ENCODE measurements around the gene EHMT2.
"Not testable (repeated sequence)": the region's sequence is repeated elsewhere in the genome, so short reads cannot be mapped to it uniquely, and the experiment has no call there.

Gene EHMT2

DNA sequence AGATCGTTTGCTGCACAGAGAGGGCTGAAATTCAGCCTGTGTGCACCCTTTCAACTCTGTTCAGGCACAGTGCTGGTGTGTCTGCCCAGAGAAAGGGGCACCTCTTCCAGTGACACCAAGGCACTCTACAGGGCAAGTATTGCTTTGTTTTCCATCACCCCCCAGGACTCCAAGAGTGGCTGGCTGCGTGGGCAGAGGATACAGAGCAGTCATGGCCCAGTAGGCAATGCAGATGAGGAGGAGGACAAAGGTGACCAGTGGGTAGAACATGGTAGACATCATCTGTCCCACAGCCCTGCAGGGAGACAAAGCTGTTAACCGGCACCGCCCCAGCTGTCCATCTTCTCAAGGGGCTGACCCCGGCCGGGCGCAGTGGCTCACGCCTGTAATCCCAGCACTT is 28.2 kb downstream of the EHMT2 start:
- no peak for DNase-seq (ENCODE audit: low spot score)

DNA sequence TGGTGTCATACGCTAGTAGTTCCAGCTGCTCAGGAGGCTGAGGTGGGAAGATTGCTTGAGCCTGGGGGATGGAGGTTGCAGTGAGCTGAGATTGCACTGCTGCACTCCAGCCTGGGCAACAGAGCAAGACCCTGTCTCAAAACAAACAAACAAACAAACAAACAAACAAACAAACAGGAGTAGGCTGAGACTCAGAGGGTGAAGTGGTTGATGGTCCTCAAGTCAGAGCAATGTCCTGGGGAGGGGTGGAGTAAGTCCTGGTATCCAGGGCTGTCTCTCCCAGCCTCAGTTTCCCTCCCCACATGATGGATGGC is 28.9 kb downstream of the EHMT2 start:
- DNase-seq (ENCODE audit: low spot score) = not testable (repeated sequence)

DNA sequence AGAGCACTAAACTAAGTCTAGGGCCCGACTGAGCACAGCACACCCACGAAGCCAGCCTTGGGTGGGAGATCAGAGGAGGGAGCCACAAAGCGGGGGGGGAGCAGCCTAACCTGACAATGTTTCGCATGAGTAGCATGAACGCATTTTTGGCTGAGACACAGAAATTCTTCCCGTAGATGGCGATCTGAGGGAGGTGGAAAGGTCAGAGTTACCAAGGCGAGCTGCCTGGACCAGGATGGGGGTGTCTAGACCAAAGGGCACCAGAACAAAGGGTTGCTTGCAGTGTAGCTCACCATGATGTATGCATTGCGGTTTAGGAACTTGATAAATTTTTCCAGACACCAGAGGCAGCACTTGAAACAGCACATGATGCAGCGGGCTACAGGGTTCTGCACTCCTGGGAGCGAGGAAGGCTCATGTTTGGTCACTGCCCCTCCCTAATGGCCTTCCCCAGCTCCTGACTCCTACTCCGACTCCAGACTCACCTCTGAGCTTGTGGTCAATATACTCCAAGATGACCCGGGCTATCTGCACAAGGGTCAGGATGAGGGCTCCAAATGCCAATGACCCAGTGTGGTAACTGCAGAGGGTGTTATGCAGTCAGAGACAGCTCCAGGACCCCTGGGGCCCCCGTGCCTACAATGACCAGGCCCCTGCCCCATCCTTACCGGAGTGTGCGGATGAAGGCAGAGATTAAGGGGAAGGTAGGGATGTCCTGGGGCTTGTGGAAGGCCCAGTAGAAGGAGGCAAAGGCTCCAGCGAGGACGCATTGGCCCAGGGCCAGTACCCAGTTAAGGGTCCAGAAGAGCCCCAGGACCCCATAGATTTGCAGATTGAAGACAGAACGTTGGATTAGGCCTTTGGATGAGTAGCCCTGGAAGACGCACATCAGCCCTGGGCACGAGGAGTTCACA is 32.0 kb downstream of the EHMT2 start:
- peak; percentile 51 for DNase-seq (ENCODE audit: low spot score)

DNA sequence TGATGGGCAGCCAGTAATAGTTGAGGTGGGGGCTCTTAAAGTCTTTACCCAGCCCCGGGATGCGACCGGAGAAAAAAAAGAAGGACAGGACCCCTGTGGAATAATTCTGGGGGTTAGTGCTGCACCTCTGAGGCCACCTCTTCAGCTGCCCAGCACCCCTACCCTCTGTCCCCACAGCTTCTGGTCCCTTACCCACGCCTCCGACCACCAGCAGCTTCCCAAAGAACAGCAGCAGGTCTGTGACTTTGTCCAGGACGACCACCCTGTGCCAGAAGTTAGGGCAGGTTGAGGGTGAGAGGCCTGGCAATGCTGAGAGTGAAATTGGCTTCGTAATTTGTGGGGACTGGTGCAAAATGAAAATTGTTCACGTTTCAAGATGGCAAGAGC is 32.7 kb downstream of the EHMT2 start:
- DNase-seq (ENCODE audit: low spot score) = no peak

DNA sequence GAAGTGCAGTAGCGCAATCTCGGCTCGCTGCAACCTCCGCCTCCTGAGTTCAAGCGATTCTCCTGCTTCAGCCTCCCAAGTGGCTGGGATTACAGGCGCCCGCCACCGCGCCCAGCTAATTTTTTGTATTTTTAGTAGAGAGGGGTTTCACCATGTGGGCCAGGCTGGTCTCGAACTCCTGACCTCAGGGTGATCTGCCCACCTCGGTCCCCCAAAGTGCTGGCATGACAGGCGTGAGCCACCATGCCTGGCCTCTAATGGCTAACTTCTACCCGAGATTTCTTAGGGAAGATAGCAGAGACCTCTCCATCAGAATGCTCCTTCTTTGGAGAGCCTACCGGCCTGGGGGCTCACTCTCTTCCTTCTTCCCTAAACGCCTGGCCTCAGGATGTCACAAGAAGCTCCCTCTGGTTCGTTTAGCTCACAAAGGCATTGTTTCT is 33.4 kb downstream of the EHMT2 start:
- DNase-seq (ENCODE audit: low spot score) = not testable (repeated sequence)

DNA sequence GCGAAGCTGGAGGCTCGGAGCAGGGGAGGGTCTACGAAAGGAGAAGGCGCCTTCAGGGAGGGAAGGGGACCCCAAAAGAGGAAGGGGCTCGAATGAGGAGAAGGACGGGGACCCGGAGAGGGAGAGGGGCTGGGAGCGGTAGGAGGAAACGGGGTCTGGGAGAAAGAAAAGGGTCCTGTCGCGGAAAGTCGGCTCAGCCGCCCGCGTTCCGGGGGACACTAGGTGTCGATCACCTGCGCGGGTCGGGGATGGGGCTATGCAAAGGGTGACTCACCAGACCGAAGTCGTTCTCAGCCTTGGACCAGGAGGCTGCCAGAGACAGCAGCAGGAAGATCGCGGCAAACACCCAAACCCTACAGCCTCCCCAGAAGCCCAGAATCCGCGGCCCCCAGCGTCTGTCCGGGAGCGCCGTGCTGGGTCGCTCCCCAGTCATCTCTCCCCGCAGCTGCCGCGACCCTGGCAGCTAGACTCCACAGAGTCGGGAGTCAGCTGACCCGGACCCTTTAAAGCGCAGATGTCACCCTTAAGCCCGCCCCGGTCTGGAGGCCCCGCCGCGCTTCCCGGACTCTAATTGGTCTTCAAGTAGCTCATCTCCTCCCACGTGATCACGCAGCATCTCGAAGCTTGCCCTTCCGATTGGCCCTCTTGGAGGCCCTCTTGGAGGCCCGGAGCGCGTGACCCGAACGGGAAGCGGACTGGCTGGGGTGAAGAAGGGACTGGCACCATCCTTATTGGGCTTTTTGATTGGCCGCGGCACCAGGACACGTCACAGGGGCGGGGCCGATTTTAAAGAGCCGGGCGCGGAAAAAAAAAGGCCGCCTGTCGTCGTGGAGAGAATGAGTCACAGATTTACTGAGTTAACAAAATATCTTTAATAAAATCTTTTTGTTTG is 34.9 kb downstream of the EHMT2 start, which contains the start of gene NEU1:
Gene NEU1, minus strand, starts transcription at position 478 of the 892 bp plus-strand sequence. Its CDS starts 45 bp downstream, at position 433.
- peak; percentile 98 for DNase-seq (ENCODE audit: low spot score)

DNA sequence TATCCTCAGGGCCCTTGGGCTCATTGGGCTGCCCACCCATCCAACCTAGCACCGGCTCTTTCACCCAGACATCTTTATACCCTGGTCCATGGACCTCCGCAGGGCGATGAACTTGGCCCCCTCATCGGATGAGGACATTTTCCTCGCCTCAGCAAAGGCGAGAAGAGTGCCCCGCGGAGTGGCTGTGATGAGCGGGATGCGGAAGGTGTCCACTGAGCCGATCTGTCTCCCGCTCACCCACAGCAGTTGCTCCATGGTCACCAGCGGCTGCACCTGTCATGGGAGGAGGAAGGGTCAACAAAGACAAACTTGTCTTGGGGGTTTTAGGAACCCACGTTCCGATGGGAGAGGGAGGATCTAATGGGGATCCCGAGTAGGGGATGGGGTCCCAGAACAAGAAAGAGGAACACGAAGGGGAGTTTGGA is 35.6 kb downstream of the EHMT2 start:
- DNase-seq (ENCODE audit: low spot score) = no peak

DNA sequence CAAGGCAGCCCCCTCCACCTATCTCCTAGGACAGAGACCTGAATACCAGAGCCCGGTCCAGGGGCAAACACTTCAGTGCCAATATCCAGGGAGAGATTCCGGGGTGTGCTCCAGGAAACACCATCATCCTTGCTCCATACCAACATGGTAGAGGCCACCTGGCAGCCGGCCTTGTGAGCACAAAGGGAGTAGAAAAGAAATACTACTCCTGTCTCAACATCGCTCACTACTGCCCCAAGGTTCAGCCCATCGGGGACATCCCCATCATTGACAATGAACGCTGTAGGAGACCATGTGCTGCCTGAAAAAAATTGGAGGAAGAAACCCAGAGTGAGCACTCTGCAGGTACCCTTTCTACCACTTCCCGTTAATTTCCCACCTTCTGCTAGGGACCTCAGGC is 36.3 kb downstream of the EHMT2 start:
- no peak for DNase-seq (ENCODE audit: low spot score)

DNA sequence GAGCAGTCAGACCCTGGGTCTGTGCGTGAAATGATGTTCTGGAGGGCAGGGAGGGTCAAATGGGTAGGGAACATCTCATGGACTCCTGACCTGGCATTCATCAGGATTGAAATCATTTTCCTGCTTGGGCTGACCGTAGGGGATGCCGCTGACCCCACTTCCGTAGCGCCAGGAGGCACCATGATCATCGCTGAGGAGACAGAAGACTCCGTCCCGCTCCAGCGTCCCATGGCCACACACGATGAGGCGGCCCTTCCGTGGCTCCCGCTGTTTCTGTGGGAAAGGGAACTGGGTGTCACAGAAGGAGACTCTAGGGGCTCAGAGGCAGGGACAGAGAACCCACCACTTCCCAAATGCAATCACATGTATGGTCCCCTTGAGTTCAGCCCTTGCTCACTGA is 37.1 kb downstream of the EHMT2 start:
- DNase-seq (ENCODE audit: low spot score) = no peak

DNA sequence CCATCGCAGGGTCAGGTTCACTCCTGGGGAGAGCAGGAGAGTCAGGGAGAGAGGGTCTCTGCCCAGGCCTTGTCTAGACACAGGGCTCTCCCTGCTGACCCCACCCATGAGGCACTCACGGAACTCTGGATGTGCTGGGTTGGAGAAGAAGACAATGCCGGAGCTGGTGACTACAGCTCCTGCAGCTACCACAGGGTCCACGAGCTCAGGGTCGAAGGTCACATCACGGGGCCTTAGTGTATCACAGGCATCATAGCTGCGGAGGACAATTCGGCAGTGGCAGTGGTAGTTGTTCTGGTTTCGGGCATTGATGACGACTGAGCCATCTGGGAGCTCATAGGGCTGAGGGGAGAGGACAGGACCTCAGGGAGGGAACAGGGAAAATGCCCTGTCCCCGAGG is 37.6 kb downstream of the EHMT2 start:
- DNase-seq (ENCODE audit: low spot score) = no peak

DNA sequence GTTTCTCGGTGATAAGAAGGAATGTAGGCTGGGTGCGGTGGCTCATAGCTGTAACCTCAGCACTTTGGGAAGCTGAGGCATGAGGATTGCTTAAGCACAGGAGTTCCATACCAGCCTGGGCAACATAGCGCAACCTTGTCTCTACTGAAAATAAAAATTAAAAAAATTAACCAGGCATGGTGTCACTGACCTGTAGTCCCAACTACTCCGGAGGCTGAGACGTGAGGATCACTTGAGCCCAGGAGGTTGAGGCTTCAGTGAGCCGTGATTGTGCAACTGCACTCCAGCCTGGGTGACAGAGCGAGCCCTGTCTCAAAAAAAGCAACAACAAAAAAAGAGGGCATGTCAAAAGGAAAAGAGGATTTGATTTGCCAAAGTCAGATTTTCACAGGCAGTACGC is 38.8 kb downstream of the EHMT2 start:
- no peak for DNase-seq (ENCODE audit: low spot score)

DNA sequence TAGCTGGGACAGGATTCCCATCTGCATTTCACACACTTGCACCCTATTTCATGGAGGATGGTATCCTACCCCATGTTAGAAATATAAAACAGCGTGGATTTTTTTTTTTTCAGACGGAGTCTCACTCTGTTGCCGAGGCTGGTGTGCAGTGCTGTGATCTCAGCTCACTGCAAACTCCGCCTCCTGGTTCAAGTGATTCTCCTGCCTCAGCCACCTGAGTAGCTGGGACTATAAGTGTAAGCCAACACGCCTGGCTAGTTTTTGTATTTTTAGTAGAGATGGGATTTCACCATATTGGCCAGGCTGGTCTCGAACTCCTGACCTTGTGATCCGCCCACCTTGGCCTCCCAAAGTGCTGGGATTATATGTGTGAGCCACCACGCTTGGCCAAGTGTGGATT is 39.7 kb downstream of the EHMT2 start:
- DNase-seq (ENCODE audit: low spot score) = not testable (repeated sequence)

DNA sequence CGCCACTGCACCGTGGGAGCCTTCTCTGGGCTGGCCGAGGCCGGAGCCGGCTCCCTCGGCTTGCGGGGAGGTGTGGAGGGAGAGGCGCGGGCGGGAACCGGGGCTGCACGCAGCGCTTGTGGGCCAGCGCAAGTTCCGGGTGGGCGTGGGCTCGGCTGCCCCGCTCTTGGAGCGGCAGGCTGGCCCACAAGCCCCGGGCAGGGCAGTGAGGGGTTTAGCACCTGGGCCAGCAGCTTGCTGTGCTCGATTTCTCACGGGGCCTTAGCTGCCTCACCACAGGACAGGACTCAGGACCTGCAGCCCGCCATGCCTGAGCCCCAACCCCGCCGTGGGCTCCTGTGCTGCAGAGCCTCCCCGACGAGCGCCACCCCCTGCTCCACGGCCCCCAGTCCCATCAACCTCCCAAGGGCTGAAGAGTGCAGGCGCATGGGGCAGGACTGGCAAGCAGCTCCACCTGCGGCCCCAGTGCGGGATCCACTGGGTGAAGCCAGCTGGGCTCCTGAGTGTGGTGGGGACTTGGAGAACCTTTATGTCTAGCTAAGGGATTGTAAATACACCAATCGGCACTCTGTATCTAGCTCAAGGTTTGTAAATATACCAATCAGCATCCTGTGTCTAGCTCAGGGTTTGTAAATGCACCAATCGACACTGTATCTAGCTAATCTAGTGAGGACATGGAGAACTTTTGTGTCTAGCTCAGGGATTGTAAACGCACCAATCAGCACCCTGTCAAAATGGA is 45.3 kb downstream of the EHMT2 start:
- DNase-seq (ENCODE audit: low spot score) = not testable (repeated sequence)

DNA sequence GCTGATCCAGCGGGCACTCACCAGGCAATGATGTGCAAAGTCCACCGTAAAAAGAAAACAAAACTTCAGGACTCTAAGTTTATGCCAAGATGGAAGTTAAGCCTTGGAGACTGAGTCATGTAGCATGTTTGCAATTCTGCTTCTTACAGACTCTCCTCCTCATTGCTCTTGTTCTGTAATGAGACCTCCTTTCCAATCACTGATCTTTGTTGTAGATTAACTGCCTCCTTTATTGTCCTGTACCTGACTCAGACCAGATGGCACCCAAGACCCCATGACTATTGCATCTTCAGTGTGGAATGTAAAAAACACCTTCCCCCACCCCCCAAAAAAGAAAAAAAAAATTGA is 46.0 kb downstream of the EHMT2 start:
- no peak for DNase-seq (ENCODE audit: low spot score)

DNA sequence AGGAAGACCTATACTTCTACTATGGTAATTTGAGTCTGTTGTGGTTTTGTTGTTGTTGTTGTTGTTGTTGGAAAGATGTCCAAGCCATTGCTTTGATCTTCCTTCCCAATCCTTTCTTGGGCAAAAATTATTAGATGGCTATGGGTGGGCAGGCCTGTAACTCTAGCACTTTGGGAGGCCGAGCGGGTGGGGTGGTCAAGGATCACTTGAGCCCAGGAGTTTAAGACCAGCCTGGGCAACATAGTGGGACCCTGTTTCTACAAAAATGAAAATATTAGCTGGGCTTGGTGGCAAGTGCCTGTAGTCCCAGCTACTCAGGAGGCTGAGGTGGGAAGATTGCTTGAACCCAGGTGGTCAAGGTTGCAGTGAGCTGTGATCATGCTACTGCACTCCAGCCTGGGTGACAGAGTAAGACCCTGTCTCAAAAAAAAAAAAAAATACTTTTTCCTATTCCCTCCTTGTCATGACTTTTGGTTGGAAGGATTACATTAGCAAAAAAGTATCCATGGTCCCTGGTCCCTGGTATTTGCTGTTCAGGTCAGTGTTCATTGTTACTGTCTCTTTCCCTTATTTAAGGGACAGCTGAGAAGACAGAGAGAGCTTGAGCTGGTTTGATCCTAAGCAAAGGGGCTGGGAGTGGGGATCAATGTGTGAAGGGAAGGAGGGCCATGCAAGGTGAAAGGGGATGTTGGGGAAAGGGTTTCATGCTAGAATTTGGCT is 46.6 kb downstream of the EHMT2 start:
- DNase-seq (ENCODE audit: low spot score) = no peak

DNA sequence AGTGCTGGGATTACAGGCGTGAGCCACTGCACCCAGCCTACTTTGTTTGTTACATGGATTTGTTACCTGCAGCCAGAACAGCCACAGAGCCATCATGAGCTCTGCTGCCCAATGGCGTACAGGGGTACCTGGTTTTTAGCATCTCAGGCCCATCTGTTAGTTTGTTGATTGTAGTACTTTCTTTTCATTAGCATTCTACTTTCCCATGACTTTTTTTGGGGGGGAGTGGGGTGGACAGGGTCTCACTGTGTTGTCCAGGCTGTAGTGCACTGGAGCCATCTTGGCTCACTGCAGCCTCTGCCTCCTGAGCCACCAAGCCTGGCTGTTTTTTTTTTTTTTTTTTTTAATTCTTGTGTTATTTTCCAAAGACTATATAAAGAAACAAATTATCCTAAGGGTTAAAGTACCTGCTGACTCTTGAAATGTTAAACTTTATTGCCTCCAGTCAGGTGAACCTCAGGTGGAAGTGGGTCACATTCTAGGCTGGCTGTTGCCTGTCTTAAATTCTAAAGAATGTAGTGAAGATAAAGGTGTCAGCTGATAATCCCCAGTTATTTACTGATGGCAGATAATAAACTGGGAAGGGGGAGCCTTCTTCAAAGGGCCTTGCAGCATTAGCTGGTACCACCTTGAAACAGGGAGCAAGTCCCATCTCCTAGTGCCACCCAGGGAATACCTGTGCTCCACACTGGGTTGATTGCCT is 50.1 kb downstream of the EHMT2 start:
- no peak for DNase-seq (ENCODE audit: low spot score)

DNA sequence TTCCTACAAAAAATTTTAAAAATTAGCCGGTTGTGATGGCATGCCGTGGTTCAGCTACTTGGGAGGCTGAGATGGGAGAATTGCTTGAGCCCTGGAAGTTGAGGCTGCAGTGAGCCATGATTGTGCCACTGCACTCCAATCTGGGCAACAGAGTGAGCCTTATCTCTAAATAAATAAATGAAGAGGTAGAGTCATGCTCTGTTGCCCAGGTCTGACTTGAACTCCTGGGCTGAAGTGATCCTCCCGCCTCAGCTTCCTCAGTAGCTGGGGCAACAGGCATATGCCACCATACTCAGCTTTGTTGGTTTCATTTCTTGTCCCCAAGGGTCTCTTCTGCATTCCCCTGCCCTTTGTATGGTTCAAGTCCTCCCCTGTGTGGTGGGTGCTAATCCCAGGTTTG is 53.0 kb downstream of the EHMT2 start:
- DNase-seq (ENCODE audit: low spot score) = no peak

DNA sequence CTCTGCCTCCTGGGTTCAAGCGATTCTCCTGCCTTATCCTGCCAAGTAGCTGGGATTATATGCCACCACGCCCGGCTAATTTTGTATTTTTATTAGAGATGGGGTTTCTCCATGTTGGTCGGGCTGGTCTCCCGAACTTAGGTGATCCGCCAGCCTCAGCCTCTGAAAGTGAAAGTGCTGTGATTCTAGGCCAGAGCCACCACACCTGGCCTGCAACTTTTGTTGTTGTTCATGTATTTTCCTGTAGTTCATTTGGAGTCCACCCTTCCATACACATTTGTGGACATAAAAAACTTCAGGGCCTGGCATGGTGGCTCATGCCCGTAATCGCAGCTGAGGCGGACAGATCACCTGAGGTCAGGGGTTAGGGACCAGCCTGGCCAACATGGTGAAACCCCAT is 55.4 kb downstream of the EHMT2 start:
- DNase-seq (ENCODE audit: low spot score) = no peak

DNA sequence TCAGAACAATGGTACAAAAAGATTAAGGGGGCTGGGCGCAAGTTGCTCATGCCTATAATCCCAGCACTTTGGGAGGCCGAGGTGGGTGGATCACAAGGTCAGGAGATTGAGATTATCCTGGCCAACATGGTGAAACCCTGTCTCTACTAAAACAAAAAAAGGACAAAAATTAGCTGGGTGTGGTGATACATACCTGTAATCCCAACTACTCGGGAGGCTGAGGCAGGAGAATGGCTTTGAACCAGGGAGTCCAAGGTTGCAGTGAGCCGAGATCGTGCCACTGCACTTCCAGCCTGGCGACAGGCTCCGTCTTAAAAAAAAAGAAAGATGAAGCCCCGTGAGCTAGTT is 57.7 kb downstream of the EHMT2 start:
- not testable (repeated sequence) for DNase-seq (ENCODE audit: low spot score)

DNA sequence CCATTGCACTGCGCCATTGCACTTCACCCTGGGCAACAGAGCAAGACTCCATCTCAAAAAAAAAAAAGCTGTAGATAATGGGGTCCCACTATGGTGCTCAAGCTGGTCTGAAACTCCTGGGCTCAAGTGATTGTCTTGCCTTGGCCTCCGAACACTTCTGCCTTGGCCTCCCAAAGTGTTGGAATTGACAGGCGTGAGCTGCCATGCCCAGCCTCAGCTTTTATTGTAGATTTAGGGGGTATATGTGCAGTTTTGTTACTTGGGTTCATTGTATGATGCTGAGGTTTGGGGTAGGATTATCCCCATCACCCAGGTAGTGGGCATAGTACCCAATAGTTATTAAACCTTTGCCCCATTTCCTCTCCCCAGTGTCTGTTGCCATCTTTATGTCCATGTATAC is 58.5 kb downstream of the EHMT2 start:
- no peak for DNase-seq (ENCODE audit: low spot score)

DNA sequence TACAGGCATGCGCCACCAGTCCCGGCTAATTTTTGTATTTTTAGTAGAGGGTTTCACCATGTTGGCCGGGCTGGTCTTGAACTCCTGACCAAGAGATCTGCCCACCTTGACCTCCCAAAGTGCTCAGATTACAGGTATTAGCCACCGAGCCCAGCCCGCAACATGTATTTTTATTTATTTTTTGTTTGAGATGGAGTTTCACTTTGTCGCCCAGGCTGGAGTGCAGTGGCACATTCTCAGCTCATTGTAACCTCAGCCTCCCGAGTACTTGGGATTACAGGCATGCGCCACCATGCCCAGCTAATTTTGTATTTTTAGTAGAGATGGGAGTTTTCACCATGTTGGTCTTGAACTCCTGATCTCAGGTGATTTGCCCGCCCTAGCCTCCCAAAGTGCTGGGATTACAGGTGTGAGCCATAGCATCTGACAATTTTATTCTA is 59.4 kb downstream of the EHMT2 start:
- not testable (repeated sequence) for DNase-seq (ENCODE audit: low spot score)
